ENCODE measurements around the gene TSPAN18.

TSPAN18 gene

GRCh38 chr11:44752300-44752699, 25.5 kb downstream of the TSPAN18 start:
- in situ Hi-C loops (cut with MboI; ENCODE audit: low pct_unique_long_range_greater_than_20kb, low sequenced_read_pairs) = no loop called here
- no peak for DNase-seq

DNA sequence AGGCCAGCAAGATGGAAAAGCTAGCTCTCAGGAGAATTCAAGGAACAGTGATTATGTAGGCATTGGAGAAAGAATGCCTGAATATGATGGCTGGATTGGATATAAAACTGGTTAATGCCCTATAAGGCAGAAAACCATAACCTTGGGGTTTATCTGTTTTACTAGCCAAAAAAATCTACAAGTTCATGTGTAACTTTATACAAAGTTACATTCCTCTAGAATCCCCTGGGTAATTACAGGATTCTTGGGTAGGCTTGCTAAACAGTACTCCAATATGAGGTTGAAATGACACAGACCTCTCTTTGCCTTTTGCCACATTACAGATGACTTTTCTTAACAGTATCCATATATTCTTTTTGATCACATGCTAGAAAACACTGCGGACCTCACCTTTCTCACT, 26.0 kb downstream of the TSPAN18 start:
- no peak for DNase-seq
- in situ Hi-C loops (cut with MboI; ENCODE audit: low pct_unique_long_range_greater_than_20kb, low sequenced_read_pairs) = no loop called here

- no peak for DNase-seq
- in situ Hi-C loops (cut with MboI; ENCODE audit: low pct_unique_long_range_greater_than_20kb, low sequenced_read_pairs) = no loop called here
Observed at GRCh38 chr11:44753961-44754645, 27.3 kb downstream of the TSPAN18 start.

DNA sequence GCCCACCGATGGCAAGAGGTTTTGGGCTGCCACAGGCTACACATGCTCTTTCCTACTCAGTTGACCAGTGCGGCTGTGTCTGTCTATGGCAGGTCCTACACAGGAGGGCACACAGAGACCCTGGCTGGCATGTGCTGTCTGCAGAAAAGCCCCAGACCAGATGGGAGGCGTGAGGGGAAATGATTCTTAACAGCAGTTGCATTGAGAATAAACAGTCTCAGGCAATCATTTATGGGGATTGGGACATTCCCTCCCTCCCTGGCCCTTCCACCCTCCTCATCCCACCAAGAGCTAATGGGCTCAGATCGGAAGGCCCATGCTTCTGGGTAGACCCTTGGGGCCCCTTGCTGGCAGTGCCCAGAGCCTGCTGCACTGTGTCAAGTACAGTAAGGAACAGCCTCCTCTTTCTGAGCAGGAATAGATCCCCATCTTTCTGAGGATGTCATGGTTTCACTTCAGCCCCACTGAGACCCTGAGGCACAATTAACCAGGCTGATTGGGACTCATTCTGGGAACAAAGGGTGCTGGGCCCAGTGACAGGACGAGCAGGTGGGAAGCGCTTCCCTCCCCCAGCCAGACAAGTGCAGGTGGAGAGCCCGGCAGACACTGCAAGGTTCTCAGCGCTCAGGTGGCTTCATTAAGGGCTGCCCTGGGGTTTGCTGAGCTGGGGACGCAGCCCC, 28.3 kb downstream of the TSPAN18 start:
- no peak for DNase-seq

DNA sequence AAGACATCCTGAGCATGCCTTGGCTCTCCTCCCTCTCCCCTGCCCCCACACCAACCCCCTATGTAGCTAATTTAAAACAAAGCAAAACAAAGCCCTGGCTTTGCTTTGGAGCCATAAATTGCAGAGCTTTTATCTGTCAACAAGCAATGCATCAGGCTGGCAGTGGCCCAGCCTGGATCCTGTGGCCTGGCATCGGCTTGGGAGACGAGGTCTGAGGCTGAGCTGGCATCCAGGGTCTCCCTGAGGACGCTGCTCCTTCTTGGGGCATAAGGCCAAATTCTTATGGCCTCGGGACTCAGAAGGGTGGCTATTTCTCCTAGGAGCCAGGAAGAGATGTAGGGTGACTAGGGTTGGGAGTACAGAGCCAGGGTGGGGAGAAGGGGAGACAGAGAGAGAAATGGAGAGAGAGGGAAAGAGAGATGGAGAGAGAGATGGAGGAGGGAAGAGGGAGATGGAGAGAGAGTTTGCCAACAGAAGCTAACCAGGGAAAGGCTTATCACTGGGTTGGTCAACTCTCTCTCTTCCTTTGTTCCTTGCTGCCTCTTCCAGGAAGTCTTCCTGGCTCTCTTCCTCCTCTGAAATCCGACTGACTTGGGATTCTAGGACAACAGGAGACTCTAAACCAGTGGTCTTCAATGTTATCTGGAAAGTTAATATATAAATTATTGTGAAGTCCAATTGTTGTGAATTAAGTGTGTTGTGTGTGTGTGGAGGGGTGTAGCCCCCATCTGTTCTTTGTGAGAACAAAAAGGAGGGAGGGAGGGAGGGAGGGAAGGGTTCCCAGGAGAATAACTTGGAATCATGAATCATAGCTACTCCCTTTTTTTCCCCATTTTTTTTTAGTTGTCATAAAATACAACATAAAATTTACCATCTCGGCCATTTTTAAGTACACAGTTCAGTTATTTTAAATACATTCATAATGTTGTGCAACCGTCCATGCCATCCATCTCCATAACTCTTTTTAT, 29.1 kb downstream of the TSPAN18 start:
- no peak for DNase-seq
- in situ Hi-C loops (cut with MboI; ENCODE audit: low pct_unique_long_range_greater_than_20kb, low sequenced_read_pairs) = no loop called here

More for the DNA sequence above, 28.3 kb downstream of the TSPAN18 start:
- in situ Hi-C loops (cut with MboI; ENCODE audit: low pct_unique_long_range_greater_than_20kb, low sequenced_read_pairs) = no loop called here

GRCh38 chr11:44758983-44759382, 32.2 kb downstream of the TSPAN18 start:
- in situ Hi-C loops (cut with MboI; ENCODE audit: low pct_unique_long_range_greater_than_20kb, low sequenced_read_pairs) = no loop called here
- DNase-seq = no peak

DNA sequence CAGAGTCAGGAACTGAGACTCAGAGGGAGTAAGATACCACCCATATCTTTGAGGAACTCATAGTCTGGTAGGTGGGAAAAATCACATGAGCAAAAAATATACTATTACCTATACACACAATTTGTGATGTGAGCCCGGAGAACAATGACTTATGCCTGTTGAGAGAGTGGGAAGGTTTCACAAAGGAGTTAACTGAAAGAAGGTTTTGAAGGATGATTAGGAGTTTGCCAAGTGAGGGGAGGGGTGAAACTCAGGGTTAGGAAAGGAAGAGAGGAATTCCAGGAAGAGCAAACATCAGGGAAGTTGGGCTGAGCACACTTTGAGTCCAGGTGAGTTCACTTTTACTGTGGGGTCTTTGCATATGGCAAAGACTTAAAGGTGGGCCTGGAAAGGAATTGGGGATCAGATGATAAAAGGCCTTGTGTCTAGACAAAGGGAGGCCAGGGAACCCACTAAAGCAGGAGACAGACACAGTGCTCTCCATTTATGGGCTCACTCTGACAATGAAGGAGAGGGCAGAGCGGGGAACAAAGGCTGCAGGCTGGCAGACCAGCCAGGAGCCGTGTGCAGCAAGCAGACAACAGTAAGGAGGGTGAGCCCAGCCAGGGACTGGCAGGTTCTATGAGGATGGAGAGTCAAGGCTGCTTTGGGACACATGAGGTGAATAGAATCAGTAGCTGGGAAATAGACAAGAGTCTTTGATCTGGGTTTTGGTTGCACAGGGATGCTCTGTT, 33.1 kb downstream of the TSPAN18 start:
- DNase-seq = no peak
- in situ Hi-C loops (cut with MboI; ENCODE audit: low pct_unique_long_range_greater_than_20kb, low sequenced_read_pairs) = no loop called here

- no peak for DNase-seq
- in situ Hi-C loops (cut with MboI; ENCODE audit: low pct_unique_long_range_greater_than_20kb, low sequenced_read_pairs) = no loop called here
Observed at GRCh38 chr11:44760477-44760872, 33.7 kb downstream of the TSPAN18 start.

DNA sequence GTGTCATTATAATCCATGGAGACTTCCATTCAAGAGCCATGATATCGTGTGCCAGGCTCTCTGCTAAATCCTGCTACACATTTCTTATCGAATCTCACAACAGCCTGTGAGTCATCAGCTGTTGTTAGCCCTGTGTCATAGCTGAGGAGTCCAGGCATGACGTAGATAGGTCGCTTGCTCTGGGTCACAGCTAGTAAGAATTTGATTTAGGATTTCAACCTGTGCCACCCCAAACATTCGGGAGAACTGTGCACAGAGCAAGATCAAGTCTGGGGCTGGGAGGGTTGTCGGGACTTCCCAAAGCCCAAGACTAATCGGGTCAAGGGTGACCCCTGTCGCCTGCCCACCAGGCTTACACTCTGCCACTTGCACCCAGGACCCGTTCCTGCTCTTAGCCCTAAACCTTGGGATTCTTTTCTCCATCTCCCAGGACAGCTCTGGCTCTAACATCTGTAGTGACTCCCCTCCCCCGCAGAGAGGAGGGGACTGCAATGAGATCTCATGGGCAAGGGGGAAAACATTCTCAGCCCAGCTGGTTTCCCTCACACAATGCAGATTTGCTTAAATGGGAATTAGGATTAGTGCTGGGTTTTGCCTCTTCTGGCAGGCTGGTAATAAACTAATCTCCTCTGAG, 34.3 kb downstream of the TSPAN18 start:
- in situ Hi-C loops (cut with MboI; ENCODE audit: low pct_unique_long_range_greater_than_20kb, low sequenced_read_pairs) = no loop called here
- no peak for DNase-seq

DNA sequence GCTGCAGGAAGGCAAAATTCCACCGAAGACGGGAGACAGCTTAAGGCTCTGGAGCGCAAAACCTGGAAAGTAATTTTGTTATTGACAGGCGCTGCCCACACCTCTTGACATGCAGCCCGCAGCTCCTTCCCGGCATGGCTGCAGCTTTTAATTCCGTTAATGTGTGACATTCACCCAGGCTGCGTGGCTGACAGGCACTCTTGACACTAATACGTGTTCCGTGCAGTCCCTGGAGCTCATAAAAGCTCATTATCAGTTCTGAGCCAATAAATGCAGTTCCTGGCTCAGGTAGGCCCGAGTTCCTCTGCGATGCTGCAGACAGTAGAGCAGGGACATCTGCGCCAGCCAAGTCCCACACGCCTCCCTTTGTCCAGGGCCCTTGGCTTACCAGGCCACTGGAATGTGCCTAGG, 34.8 kb downstream of the TSPAN18 start:
- no peak for DNase-seq
- in situ Hi-C loops (cut with MboI; ENCODE audit: low pct_unique_long_range_greater_than_20kb, low sequenced_read_pairs) = no loop called here

DNA sequence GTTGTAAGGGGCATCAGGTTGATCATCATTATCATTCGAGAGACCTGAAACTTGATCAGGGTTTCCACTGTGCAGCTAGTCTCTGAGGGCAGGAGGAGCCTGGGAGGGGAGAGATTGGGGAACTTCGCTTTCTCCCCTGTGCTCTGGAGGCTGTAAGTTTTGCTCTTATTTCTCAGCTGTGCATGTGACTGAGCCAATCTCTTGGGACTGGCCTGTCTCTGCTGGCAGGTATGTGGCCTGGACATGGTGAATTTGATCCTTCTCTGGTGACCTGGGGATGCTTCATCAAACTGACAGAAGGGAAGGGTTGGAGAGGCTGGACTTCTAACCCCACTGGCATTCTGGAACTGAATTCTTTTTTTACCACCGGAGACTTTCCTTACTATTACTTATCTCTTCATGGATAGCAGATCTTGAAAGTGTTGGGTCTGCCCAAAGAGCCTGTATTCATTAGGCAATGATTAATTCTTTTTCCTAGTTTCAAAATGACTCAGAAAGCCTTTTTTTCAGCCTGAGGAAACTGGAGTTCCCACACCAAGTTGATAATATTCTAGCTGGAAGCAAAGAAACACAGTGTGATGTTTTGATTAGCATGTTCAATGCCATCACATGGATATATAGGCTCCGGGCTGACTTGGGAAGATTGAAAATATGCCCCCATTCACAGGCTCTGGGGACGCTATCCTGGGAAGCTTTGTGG, 36.5 kb downstream of the TSPAN18 start:
- no peak for DNase-seq
- in situ Hi-C loops (cut with MboI; ENCODE audit: low pct_unique_long_range_greater_than_20kb, low sequenced_read_pairs) = no loop called here

- DNase-seq = no peak
- in situ Hi-C loops (cut with MboI; ENCODE audit: low pct_unique_long_range_greater_than_20kb, low sequenced_read_pairs) = no loop called here
Observed at GRCh38 chr11:44764583-44764982, 37.8 kb downstream of the TSPAN18 start.

DNA sequence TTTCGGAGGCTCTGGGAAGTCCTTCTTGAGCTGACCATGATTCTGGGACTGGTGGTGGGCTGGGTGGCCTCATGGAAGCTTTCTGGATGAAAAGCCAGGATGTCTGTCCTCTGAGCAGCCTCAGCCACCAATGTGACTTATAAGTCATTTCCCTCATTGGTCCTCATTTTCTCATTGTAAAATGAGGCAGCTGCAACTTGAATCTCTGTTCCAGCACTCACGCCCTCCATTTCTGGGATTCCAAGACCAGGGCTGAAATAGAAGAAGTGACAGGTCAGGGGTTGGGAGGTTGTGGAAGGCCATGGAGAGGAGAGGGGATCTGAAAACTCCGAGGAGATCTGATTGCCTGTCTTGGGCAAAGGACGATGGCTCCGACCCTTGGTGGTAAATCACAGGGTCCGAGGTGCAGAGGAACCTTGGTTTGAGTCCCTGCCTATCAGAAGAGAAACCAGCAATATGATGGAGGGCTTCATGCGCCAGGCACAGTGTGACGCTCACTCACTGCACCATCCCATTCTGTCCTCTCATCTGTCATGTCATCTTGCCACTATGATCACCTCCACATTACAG, 38.3 kb downstream of the TSPAN18 start:
- DNase-seq = no peak
- in situ Hi-C loops (cut with MboI; ENCODE audit: low pct_unique_long_range_greater_than_20kb, low sequenced_read_pairs) = no loop called here

DNA sequence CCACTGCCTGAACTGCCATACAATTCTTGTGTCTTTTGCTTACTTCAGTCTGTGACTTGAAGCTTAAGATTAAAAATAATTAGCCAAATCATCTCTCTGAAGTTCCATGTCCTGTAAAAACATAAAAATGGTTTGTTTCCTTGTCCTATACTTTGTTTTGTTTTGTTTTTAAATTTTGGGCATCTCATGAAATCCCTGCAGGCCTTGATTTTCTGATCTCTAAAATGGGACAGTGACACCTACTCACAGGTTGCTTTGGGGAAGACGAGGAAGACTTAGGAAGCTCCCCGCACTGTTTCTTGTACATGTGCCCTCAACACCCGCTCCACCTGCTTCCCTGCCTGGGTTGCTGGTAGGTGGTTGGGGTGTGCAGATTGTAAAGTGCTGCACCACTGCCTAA, 38.9 kb downstream of the TSPAN18 start:
- in situ Hi-C loops (cut with MboI; ENCODE audit: low pct_unique_long_range_greater_than_20kb, low sequenced_read_pairs) = no loop called here
- DNase-seq = no peak

DNA sequence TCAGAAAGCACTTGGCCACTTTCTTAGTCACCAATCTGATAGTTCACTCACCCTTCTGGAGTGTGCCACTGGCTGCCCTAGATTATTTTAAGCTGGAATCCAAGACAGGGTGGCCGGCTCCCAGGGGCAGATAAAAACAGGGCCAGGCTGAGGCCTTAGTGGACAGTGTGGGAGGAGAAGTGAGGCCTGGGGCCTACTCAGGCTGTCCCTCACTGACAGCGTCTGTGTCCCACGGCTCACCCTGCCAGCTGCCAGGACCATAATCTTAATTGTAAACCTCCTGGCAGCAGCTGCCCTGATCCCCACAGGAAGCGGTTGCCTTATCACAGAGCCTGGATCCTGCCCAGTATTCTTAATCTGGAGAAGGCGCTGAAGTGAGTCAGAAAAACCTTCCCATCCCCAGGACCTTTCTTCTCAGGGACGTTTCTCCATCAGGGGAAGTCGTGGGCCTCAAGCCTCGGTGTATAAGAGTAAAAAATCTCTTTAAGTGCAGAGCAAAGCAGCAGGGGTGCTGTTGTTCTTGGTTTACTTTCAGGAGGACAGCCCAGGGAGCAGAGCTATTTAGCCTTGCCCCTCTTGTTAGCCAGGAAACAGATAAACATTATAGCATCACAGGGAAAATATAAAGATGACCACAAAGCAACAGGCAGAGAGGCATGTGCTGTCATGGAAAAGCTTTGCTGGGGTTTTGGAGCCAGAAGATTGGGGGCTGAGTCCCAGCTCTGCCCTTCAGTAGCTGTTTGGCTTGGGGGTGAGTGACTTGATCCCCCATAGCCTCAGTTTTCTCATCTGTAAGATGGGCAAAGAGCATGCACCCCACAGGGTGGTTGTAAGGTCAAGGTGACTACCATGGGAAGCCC, 39.6 kb downstream of the TSPAN18 start:
- in situ Hi-C loops (cut with MboI; ENCODE audit: low pct_unique_long_range_greater_than_20kb, low sequenced_read_pairs) = no loop called here
- DNase-seq = peak; percentile 4

DNA sequence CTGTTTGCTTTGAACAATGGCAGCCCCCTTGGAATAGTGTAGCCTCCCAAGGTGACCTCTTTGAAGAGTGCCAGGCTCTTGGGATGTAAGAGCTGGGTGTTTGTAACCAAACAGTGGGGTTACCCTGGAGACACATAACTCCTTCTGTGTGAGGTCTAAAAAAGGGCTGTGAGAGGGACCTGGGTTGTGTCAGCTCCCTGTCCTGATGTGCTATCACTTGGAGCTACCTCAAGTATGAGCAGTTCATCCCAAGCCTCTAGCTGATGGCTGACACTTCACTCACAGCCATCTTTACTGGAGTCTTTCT, 40.2 kb downstream of the TSPAN18 start:
- in situ Hi-C loops (cut with MboI; ENCODE audit: low pct_unique_long_range_greater_than_20kb, low sequenced_read_pairs) = no loop called here
- DNase-seq = no peak

GRCh38 chr11:44767421-44767820, 40.7 kb downstream of the TSPAN18 start:
- DNase-seq = no peak
- in situ Hi-C loops (cut with MboI; ENCODE audit: low pct_unique_long_range_greater_than_20kb, low sequenced_read_pairs) = no loop called here
